GM12874 (cell line): ENCODE measurements around the gene PDZD2.

Experiments
- TF ChIP-seq, protein P1 (sequence below): IDR thresholded peaks from 2 replicates; pipeline ENCODE4 v1.5.1; 2011; ENCODE audit warnings: low read depth, mild to moderate bottlenecking, control low read depth, low read length, moderate library complexity; ENCODE audit not compliant: insufficient read depth

Gene PDZD2

DNA sequence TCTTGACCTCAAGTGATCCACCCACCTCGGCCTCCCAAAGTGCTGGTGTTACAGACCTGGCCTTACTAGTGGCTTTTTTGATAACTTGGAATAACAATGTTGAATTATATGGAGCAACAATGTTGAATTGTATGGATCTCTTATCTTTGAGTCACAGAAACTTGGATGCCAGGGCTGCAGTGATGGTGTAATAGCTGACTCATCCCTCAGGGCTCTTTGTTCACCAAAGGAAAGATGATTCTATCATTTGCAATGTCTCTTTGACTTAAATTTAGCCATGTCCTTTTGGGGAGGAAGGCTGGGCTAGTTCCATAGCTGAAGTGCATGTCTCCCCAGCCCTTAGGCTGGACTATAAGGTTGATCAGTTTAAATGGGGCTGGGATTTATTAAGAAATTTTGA, 172.3 kb downstream of the PDZD2 start:
- TF ChIP-seq, protein P1, sequence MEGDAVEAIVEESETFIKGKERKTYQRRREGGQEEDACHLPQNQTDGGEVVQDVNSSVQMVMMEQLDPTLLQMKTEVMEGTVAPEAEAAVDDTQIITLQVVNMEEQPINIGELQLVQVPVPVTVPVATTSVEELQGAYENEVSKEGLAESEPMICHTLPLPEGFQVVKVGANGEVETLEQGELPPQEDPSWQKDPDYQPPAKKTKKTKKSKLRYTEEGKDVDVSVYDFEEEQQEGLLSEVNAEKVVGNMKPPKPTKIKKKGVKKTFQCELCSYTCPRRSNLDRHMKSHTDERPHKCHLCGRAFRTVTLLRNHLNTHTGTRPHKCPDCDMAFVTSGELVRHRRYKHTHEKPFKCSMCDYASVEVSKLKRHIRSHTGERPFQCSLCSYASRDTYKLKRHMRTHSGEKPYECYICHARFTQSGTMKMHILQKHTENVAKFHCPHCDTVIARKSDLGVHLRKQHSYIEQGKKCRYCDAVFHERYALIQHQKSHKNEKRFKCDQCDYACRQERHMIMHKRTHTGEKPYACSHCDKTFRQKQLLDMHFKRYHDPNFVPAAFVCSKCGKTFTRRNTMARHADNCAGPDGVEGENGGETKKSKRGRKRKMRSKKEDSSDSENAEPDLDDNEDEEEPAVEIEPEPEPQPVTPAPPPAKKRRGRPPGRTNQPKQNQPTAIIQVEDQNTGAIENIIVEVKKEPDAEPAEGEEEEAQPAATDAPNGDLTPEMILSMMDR: no peak

GRCh38 chr5:31815376-31815775, 176.4 kb downstream of the PDZD2 start:
- TF ChIP-seq, protein P1: no peak

DNA sequence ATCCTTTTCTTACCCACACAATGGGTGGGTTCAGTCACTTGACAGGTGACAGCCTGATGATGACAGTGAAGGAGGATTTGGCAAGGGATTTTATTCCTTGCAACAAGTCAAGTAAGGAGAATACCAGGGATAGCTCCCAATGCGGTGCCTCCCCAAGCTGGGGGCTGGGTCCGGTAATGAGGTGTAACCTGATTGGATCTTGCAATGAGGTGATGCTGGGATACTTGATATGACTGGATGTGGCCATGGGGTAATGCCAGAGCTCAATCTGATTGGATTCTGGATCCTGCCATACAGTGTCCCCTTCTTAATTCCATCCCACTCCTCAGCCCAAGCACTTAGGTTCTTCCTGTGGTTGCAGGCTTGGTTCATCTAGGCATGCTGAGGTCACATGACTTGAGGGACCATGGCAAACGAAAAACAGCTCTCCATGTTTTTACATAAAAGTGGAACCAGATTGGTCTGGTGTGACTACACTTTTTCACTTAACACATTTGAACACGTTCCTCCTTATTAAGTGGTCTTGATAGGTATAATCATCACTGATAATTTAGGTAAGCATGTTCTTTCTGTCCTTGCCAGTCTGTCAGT, 181.1 kb downstream of the PDZD2 start:
- TF ChIP-seq, protein P1: no peak

- TF ChIP-seq, protein P1: no peak
Measured at GRCh38 chr5:31823472-31823871, 184.5 kb downstream of the PDZD2 start.

DNA sequence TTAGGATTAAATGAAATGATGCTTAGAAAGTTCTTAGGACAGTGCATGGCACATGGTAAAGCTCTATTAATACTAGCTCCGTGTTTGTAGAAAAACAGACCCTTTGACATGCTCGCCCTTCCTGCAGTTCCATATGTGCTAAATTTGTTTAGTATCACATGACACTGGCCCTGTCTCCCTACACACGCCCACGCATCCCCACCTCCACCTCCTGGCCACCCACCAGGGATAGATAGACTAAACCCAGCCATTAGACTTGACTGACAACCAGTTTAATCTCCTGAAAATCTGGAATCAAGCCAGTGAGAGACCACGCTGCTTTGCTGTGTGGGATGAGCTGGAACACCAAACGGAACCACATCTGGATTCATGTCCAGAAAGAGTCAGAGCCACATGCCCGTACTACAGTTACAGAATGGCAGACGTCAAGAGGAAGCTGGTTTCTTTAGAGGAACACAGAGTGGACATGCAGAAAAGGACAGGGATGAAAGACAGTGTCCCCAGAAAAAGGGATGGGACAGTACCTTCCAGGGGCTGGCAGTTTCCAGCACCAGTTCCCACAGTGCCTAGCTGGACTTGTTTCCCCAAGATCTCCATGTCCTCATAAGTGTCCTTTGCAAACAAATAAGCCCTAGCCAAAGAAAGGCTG, 186.1 kb downstream of the PDZD2 start:
- TF ChIP-seq, protein P1: no peak

- TF ChIP-seq, protein P1: no peak
Measured at GRCh38 chr5:31825518-31826068, 186.7 kb downstream of the PDZD2 start.

DNA sequence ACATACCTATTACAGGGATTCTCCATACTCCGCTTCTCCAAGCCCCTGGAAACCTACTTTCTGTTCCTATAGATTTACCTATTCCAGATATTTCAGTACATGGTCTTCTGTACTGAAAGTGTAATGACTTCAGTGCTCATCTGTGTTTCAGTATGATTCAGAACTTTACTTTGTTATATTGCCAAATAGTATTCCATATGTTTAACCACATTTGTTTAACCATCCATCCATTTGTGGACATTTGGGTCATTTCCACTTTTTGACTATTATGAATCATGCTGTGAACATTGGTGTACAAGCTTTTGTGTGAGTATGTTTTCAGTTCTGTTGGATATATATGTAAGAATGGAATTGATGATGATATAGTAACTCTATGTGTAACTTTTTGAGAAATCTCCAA, 188.9 kb downstream of the PDZD2 start:
- TF ChIP-seq, protein P1: no peak
